GM21390 (cell line): ENCODE results near the gene ANKRD11.

Experiments
- ATAC-seq: cut with Tn5 transposase; IDR thresholded peaks from one replicate; pipeline ENCODE4 v1.9.1; 2021; ENCODE audit not compliant: unreplicated experiment

The ANKRD11 gene

DNA sequence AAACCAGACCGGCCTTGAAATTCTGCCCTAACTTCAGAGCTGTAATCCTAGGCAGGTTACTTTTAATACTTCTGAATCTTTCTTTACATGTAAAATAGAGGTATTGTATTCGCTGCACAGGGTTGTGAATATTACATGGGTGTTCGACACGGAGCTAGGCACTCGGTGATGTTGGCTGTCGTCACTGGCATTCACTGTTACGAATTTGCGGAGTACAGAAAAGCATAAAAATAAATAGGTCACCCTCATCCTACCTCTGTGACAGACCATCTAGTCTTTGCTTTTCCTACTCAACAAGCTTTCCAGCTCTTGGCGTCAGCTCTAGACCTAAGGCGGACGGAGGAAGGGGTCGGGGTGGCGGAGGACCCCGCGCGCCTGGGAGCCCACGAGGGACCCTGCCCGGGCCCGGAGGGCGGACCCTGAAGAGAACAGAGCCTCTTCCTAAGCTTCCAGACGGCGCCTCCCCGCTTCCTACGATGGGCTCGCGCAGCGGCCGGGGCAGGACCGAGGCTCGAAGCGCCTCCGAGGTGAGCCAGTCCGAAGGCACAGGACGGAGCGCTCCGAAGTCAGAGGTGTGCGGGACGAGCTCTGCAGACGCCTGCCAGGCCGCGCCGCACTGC, 17.0 kb upstream of the ANKRD11 start:
- ATAC-seq: no peak

DNA sequence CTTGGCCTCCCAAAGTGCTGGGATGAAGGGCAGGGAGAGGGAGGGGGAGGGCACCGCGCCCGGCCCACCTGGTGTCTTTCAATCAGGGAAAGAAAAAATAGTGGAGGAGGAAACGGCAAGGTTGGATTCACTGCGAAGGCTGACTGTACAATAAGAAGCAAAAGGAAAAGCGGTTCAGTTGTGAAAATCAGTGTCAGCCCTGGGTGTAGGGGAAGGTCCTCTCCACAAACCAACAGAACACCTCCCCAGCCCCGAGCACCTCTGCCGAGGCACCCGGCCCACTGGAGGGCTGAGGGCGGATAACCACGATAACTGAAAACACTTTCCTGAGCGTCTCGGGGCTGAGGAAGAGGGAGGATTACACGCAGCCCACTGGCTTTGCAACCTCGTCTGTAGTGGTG, 16.4 kb upstream of the ANKRD11 start:
- ATAC-seq: no peak

DNA sequence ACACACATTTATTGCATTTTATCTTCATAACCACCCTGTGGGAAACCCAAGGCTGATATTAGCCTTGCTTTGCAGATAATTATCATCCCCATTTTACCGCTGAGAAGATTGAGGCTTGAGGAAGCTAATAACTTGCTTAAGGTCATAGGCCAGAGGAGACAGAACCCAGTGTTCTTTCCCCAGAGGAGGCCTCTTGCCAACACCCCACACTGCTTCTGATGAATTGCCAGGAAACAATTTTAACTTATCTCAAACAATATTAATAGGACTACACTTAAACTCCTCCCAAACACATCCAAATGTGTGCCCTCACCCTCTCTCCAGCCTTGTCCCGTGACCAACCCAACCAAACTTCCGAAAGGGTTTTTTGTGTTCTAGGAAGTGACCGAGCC, 15.7 kb upstream of the ANKRD11 start:
- no peak for ATAC-seq

DNA sequence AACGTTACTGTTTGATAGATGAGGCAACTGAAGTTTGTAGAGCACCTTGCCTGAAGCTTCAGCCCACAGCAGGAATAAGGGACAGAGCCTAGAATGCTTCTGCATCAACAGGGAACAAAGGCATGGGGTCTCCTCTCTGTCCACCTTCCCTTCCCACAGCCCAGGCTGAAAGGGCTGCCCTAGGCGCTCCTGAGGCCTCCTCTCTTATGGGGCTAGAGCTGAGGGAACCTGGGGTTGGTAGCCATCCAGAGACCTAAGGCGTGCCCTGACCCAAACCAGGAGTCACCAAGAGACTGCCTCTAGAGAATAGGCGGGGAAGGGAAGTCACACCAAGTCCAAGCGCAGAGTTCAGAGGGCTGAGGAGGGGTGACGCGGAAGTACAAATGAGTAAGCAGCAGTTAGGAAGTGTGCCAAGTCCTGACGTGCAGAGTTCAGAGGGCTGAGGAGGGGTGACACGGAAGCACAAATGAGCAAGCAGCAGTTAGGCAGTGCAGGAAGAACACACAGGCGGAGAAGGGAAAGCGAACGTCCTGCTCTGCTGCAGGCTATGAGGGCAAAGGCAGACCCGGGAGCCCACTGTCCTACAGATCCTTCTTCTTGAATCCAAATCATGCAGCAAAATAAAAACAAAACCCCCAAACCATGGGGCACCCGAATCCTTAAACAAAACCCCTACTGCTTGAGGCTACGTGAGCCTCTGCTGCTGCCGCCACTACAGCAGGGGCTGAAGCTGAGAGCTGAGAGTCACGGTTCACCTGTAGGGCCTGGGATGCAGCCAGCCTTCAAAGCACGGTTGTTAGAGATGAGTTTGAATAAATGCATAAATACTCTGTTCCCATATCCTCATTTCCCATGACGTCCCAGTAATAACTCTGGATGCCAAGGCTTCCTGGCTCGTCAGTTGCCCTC, 15.1 kb upstream of the ANKRD11 start:
- ATAC-seq: peak; percentile 49

DNA sequence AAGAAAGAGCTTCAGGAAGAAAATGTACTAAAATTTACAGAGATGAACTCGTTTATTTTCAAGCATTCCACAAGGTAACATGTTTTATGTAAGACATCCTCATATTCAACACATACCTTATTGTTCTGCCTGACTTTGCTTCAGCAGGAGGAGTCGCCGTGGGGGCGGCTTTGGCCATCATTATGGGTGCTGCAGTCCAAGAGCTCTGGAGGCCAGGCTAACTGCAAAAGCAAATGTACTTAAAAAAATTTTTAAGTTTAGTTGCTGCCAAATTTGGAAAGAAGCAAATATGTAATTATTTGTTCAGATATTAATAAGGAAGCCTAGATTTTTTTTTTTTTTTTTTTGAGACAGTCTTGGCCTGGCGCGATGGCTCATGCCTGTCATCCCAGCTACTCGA, 13.7 kb upstream of the ANKRD11 start:
- ATAC-seq: no peak

DNA sequence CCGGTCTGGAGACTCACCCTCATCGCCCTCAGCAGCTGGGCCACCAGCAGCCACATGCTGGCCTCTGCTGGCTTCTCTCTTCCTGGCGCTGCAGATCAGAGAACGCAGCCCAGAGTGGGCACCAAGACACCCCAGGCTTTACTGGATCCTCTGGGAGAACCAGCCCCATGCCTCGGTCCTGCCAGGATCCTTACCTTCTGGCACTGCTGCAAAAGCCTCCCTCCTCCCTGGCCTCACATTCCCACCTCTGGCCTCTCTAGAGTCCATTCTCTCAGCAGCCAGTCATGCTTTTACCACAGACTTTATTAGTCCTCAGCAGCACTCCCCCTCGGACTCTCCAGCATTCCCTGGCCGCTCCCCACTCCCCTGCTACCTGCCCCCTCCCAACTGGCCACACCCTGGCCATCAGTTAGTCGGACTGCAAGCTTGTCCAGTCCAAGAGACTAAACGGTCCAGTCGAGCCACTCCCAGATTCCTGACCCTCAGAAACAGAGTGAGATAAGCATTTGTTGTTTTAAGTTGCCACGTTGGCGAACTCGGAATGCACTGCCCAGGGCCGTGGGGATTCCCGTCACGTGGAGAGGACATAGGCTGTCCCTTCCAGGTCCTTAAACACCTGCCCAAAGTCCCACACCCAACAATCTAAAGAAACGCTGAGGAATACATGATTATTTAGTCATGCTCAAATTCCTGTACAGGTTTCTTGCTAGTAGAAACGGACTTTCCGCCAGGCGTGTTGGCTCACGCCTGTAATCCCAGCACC, 11.9 kb upstream of the ANKRD11 start:
- no peak for ATAC-seq

DNA sequence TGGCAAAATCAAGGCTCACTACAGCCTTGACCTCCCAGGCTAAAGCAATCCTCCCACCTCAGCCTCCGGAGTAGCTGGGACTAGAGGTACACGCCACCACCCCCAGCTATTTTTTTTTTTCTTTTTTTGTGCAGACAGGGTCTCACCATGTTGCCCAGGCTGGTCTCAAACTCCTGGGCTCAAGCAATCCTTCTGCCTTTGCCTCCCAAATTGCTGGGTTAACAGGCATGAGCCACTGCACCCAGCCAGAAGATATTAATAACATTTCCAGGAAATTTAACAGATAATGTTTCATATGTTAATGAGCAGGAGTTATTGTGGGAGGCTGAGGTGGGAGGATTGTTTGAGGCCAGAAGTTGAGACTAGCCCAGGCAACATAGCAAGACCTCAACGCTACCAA, 9.4 kb upstream of the ANKRD11 start:
- no peak for ATAC-seq

DNA sequence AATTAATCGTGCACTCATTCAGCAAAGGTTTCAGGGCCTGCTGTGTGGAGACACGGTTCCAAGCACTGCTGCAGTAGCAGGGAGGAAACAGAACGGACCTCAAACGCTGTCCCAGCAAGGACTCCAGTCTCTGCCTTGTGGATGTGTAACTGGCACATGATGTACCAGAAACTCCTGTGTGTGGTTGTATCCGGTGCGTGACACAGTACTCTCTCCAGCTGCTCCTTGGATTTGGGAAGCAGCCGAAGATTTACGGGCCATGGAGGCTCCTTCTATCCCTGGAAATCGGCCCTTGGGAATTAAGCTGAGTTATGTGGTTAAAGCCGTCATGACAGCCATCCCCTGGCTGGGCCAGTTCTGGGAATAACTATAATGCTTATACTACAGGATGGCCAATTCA, 8.5 kb upstream of the ANKRD11 start:
- ATAC-seq: no peak

DNA sequence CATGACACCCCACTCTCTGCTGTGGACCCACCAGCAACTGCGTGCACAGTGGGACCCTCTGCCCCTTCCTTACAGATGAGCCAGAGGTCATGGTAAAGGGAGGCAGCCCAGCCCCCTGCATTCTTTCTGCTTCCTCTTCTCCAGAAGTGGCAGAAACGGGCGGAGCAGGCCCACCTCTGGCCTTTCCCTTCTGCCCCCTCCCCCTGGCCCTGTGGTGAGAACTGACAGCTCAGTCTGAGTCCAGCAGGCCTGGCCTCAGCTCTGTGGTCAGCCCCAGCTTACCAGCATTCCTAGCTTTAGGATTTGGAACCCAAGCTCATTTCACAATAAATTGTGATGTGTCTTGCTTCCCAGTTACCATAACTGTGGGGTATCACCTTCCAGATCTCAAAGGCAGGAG, 4.8 kb upstream of the ANKRD11 start:
- no peak for ATAC-seq

DNA sequence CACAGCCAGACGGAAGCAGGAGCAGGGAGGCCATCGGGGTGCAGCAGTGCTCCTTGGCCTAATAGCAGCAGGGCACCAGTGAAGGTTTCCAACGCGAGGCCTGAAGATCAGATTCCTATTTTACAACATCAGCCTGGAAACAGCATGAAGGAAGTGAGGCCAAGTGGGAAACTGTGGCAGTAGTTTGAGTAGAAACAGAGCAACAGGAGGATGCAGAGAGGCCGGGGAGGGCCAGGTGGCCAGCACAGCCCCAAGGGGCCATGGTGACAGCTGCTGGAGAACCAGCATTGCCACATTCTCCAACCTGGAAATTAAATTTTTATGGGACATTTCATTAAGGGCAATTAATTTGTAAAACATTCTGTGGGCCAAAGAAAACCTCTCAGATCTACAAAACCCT, 3.4 kb upstream of the ANKRD11 start:
- ATAC-seq: no peak

DNA sequence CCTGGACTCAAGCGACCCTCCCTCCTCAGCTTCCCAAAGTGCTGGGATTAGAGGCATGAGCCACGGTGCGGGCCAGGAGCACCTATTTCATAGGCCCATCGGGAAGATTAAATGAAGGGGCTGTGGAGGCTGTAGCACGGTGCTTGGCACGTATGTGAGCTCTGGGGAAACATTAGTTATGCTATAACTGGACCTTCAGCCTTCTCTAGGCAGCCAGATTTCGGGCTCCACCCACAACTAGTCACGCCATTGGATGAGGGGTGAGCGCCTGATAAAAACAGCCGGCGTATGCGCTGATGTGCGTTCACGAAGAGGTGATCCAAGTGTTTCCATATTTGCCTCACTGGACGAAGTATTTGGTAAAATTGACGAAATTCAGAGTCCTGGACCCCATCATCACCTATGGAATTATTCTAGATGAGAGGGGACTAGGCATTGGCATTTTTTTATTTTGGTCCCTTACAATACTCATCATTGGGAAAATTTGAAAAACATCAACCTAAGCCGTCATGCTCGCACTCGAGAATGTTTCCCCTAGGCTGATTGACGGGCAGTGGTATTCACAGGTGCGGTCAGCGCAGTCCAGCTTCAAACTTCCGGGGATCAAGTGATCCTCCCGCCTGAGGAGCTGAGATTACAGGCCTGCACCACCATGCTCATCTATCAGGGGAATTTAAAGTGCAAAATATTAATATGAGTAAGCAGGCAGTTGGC, 1.8 kb upstream of the ANKRD11 start:
- ATAC-seq: no peak

DNA sequence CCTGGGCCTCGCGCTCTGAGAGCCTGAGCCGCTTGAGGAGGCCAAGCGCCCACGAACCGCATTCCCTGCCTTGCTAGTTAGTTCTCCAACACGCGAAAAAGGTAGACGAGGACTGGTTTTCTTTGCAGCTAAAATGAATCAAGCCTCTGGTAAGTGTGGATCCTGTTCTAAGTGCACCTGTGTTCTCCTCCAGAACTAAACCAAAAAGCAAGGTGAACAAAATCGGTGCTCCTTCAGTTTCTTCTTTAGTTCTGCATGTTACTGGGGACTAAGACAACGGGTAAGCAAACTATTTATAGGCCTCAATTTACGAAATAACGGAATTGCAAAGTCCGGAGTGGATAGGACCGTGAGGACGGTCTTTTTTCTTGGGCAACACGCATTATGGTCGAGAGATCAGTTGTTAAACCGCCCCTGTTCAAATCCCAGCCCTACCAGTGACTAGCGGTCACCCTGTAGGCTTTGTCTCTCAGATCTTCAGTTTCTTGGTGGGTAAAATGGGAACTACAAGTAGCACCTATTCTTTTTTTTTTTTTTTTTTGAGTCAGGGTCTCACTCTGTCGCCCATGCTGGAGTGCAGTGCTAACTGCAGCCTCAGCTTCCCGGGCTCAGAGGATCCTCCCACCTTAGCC, 993 bp upstream of the ANKRD11 start:
- ATAC-seq: no peak

DNA sequence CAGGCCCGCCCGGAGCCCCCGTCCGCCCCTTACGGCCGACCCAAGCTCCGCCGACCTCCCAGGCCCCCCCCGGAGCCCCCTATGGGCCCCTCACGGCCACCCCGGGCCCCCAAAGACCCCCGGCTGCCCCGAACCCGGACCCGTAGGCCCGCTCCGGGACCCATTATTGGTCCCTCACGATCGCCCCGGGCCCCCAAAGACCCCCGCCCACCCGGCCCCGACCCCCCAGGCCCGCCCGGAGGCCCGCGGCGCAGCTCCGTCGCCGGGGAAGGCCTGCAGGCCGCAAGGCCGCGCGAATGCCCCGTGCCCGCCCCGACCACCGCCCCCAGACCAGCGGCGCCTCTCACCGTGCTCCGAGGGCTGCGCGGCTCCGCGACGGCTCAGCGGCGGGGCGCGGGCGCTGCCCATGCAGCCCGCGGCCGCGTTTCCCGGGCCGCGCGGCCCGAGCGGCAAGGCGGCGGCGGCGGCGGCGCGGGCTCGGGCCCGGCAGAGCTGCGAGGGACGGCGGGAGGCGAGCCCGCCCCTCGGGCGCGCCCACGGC, 393 bp downstream of the ANKRD11 start:
- ATAC-seq: no peak

DNA sequence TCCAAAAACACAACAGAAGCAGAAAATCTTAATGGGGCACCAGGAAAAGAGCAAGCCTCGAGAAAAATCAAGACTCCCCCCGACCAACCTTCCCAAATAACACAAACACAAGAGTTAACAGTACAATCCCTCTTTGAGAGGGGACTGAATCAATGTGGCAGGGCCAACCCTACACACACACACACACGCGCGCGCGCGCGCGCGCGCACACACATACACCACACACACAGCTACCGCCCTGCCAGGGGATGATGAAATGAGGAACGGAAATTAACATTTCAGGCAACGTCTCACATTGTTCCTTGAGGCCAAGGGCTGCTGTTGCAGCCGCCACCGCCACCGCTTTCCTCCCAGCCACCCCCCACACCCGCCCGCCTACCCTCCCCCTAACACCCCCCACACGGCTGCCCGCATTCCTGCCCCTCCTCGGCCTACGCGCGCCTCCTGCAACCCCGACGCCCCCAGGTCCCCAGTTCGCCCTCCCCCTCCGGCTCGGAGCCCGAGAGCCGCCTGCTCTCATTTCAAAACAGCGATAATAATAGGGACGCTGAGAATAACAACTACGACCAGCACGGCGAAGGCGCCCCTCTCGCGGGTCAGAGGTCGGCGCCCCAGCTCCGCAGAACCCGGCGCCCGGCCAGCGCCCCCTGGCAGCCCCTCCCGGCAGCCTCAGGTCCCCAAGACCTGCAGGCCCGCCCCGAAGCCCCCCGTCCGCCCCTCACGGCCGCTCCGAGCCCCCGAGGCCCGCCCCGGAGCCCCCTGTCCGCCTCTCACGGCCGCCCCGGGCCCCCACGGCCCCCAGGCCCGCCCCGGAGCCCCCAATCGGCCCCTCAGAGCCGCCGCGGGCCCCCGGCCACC, 1.1 kb downstream of the ANKRD11 start:
- no peak for ATAC-seq

DNA sequence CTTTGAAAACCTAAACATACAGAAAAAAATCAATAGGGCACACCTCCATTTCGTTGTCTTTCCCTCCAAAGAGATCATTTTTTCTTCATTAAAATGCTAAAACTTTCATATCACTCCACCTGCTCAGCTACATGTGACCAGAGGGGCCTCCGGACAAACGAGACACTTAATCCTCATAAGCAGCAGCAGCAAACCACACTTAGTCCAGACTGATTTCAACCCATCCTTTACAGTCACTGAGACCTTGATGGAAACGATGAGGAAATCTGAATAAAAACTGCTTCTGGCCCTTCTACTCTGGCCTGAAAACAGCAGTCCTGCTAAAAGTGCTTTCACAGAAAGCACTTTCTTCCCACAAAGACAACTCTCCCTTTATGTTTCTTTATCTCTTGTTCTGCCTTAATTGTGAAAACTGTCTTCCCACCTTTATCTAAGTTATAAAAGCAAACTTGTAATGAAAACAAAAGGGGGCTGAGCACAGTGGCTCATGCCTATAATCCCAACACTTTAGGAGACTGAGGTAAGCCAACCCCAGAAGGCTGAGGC, 4.6 kb downstream of the ANKRD11 start:
- ATAC-seq: no peak

DNA sequence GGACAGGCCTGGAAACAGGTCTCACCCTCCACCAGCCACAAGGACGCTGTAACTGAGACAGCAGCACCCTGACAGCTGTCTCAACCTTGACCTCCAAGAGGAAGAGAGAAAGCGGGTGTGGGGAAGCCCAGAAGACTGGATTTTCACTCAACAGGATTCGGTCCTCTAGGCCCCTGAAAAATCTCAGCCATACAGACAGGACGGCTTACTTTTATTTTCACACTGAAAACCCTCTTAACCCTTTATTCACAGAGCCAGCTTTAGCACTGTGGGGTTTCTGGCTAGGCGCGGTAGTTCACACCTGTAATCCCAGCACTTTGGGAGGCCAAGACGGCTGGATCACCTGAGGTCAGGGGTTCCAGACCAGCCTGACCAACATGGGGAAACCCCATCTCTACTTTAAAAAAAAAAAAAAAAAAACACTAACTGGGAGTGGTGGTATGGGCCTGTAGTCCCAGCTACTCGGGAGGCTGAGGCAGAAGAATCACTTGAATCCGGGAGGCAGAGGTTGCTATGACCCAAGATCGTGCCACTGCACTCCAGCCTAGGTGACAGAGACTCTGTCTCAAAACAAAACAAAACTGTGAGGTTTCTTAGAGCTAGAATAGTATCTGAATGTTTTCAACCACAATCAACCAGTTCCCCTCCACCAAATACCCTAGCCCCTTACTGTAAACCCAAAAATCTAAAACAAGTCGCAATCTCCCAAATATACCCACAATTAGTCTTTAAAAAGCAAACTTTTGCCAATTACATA, 5.3 kb downstream of the ANKRD11 start:
- ATAC-seq: peak; percentile 38

DNA sequence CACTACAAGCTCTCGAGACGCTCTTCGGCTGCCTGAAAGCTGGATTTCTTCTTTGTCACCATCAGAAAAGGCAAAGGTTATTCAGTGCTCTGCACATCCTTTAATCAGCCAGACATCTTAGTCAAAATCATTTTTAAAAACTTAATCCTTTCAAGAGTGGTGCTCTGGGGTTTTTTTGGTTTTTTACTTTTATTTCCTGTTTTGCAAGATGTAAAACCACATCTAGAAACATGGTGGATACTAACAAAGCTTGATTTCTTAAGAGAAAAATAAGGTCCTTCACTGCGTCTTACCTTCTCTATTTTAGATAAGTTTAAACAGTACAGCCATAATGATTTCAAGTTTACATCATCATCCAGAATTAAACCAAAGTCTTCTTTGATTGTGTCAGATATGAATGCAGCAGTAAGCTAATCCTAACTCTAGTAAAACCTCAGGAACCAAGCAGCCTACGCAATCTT, 6.3 kb downstream of the ANKRD11 start:
- no peak for ATAC-seq

DNA sequence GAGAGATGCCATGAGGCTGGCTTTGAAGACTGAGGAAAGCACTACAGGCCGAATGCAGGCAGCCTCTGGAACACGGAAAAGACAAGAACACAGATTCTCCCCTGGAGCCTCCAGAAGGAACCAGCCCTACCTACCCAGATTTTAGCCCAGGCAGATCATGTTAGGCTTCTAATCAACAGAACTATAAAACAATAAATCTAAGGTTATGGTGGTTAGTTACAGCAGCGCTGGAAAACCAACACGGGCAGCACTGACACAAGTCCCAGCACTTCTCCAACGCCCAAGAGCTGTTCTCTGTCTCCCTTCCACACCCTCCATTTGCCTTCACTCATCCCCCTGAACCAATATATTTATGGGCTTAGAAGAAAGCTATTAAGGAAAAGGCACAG, 7.5 kb downstream of the ANKRD11 start:
- ATAC-seq: no peak
